SK-N-MC (cell line): ENCODE data around the gene ENHO.

Experiments used
- EZH2 ChIP-seq: fragments of 200-600 bp; sonication (generic); IDR thresholded peaks from one replicate; pipeline ENCODE4 v1.6.1; 2017; ENCODE audit warnings: antibody characterized with exemption
- POLR2AphosphoS5 ChIP-seq: IDR thresholded peaks from 2 replicates; pipeline ENCODE4 v1.6.1; 2012; ENCODE audit warnings: mild to moderate bottlenecking, low read depth, low read length, borderline replicate concordance

DNA sequence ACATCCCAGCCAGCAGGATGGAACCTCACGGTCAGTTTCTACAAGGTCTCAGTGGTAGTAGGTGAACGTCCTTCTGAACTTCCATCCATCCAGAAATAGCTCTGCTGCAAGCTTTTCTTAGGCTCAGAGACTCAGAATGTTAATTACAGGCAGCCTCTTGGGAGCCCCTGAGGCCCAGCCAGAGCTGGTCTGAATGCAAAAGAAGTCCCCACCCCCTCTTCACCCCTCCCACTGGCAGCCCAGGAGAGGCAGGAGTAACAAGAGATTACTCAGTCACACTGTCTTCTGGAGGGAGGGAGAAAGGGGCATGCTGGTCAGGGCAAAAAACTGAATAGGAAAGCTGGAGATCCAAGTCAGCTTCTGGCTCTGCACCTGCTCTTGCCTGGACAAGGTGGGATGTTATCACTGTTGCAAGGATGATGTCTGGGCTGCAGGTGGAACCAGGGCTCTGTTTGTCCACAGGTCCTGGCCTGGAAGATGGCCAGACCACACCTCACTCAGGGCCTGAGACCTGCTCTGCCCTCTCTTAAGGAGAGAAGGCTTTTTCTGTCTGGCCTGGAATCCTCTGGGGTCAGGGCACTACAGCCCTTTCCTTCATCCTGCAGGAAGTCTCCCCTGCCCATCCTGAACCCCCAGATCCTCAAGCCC lies 9.1 kb downstream of the ENHO start:
- TF ChIP-seq POLR2AphosphoS5 (no peak), EZH2 (no peak)
